IPS-18c (cell line): ENCODE results near the gene PATE1.

ENCODE experiments used
- H3K4me3 ChIP-seq: 2 replicates; pipeline ENCODE4 v1.7.0; 2013; ENCODE audit warnings: low read depth, mild to moderate bottlenecking, low read length, moderate library complexity; ENCODE audit not compliant: insufficient read depth
- H3K9me3 ChIP-seq: one replicate; pipeline ENCODE4 v1.6.1; 2013; ENCODE audit warnings: mild to moderate bottlenecking, low read length, moderate library complexity; ENCODE audit not compliant: control insufficient read depth, insufficient read depth

The PATE1 gene

GRCh38 chr11:125773516-125773915, 27.4 kb downstream of the PATE1 start:
- H3K4me3 ChIP-seq = no peak overlapping the region
- H3K9me3 ChIP-seq = peaks cover 2% of the 10 kb centered on the region

DNA sequence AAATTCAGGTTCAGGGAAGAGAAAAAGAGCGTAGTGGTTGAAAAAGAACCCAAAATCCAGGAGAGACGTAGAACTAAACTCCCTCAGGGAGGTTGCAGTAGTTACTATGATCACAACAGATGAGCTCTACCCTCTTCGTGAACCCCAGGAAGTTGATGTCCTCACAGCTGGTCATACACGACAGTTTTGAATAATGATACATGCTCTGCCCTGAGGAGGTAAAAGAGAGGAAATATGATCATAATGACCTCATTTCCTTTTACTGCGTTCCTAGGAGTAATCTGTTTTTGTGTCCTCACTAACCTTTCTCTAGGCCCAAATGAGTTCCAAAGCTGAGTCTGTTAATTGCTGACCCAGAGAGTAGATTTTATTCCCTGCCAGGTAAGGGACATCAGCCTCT, 31.2 kb downstream of the PATE1 start:
- H3K9me3 ChIP-seq = peaks cover 2% of the 10 kb centered on the region
- no peak overlapping the region for H3K4me3 ChIP-seq

DNA sequence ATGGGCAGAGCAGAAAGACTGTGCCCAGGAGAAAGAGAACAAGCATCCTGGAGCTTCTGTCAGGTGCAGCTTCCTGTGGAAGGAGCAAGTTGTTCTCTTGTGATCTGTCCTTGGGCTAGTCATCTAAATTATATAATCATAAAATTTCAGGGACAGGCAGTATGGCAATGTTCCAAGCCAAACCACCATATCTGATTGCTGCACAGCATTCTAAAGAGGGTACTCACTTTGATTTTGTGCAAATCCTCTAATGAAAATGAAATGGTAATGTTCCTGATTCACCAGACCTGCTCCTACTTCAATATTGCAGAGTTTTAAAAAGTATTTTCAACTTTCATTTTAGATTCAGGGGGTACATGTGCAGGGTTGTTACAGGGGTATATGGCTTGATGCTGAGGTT, 32.6 kb downstream of the PATE1 start, which contains the start of gene PATE2:
TSS of gene PATE2 (minus strand) at position 101 of the 400 bp plus-strand sequence. CDS start at position 46, 55 bp downstream.
- H3K9me3 ChIP-seq = no peaks in the 10 kb centered on the region
- H3K4me3 ChIP-seq = no peak within 1 kb of the TSS

DNA sequence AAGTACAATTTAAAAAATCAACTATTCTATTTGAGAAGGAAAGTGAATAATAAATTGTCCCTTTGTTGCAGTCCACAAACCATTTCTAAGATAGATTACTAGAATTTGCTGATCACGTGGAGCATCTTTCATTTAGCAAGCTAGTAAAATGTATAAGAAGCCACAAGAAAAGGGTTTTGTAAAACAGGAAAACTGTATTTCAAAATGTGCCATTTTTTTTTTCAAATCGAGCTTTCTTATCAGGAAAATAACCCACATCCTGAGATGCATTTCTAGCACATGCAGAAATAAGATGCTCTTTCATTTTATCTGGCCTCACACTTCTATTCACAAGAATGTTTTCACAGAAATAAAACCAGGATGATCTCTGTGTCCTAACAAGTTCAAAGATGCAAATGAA, 38.6 kb downstream of the PATE1 start:
- Histone ChIP-seq H3K9me3 (no peaks in the 10 kb centered on the region), H3K4me3 (no peak overlapping the region)

DNA sequence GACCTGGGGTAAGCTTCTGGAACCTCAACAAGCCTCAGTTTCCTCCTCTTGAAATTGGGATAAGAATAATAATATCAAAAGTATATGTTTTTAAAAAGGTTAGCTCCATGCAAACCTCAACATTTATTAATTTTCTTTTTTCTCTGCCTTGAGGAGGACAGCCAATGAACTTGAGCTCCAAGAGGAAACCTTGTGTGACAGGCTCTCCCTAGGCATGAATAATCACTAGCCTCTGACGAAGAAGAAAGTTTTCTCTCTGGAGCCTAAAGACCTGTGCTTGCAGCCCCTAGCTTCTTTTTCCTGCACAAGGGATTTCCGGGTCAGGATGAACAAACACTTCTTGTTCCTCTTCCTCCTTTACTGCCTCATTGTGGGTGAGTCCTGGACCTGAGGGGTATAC, 41.7 kb downstream of the PATE1 start, which contains the start of gene PATE3:
TSS of gene PATE3 (plus strand) at position 301 of the 400 bp plus-strand sequence. CDS start at position 326, 25 bp downstream.
- no peaks in the 10 kb centered on the region for H3K9me3 ChIP-seq
- H3K4me3 ChIP-seq = no peak within 1 kb of the TSS

DNA sequence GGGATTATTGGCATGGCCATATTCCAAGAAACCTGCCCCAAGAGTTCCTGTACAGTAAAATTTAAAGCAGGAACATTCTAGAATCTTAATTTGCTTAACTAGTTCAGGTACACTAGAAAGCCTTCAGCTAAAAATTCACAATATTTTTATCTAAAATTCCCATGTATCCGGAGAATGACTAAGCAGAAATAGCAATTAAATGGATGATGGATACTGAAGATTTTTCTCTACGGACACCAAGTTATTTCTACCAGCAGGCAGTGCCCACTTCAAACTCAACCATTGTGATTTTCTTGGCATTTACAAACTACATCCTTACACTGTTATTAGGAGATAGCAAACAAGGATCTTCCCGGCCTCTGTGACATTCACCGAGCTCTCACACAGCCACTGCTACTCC, 44.7 kb downstream of the PATE1 start:
- Histone ChIP-seq H3K4me3 (no peak overlapping the region), H3K9me3 (no peaks in the 10 kb centered on the region)

- Histone ChIP-seq H3K9me3 (no peaks in the 10 kb centered on the region), H3K4me3 (no peak overlapping the region)
These were observed 51.6 kb downstream of the PATE1 start for GRCh38 chr11:125797641-125798040.
